Activated naive CD8-positive, alpha-beta T cell treated with anti-CD3 and anti-CD28 coated beads, Interleukin-2, amount 50 U/mL, for 24 hours (primary cell): ENCODE measurements around the gene SGIP1.
"Not testable (repeated sequence)": the region's sequence is repeated elsewhere in the genome, so short reads cannot be mapped to it uniquely, and the experiment has no call there.

Experiments used
- ATAC-seq: fragments of 150-1000 bp; cut with Tn5 transposase; one replicate; pipeline ENCODE4 v1.10.0; 2021
- DNase-seq: peaks from one replicate; pipeline ENCODE4 v3.0.0; 2021
- H3K27ac Mint-ChIP-seq: one replicate; pipeline ENCODE4 v1.8.0; 2021; ENCODE audit warnings: mild to moderate bottlenecking, mixed read lengths
- H3K27me3 Mint-ChIP-seq: one replicate; pipeline ENCODE4 v1.8.0; 2021; ENCODE audit warnings: mixed read lengths
- H3K36me3 Mint-ChIP-seq: one replicate; pipeline ENCODE4 v1.8.0; 2021; ENCODE audit warnings: low read depth, mixed read lengths
- H3K4me1 Mint-ChIP-seq: one replicate; pipeline ENCODE4 v1.8.0; 2021; ENCODE audit warnings: mixed read lengths
- H3K4me3 Mint-ChIP-seq: one replicate; pipeline ENCODE4 v1.8.0; 2021; ENCODE audit warnings: mild to moderate bottlenecking, moderate library complexity, mixed read lengths
- H3K9me3 Mint-ChIP-seq: one replicate; pipeline ENCODE4 v1.8.0; 2021; ENCODE audit warnings: mixed read lengths

SGIP1 gene

DNA sequence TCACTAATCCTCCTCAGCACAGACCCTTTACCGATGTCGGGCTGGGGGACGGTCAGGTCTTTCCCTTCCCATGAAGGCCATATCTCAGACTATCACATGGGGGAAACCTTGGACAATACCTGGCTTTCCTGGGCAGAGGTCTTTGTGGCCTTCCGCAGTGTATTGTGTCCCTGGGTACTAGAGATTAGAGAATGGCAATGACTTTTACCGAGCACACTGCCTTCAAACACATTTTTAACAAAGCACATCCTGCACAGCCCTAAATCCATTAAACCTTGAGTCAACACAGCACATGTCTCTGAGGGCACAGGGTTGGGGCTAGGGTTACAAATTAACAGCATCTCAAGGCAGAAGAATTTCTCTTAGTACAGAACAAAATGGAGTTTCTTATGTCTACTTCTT lies 58.2 kb downstream of the SGIP1 start:
- not testable (repeated sequence) for DNase-seq, H3K27me3 Mint-ChIP-seq, ATAC-seq, H3K4me3 Mint-ChIP-seq, H3K36me3 Mint-ChIP-seq, H3K27ac Mint-ChIP-seq, H3K4me1 Mint-ChIP-seq, H3K9me3 Mint-ChIP-seq

GRCh38 chr1:66596191-66596590 lies 62.2 kb downstream of the SGIP1 start:
- DNase-seq (peak; percentile 6), ATAC-seq (peak; percentile 71)
- H3K4me3 Mint-ChIP-seq: no peak overlapping the region
- H3K27ac Mint-ChIP-seq: no peak overlapping the region
- H3K36me3 Mint-ChIP-seq: no peaks in the 10 kb centered on the region
- peaks cover 6% of the 10 kb centered on the region for H3K4me1 Mint-ChIP-seq
- no peaks in the 10 kb centered on the region for H3K27me3 Mint-ChIP-seq
- peaks cover 4% of the 10 kb centered on the region for H3K9me3 Mint-ChIP-seq

GRCh38 chr1:66597500-66597899 lies 63.5 kb downstream of the SGIP1 start:
- no peak for DNase-seq
- no peak for ATAC-seq
- H3K4me1 Mint-ChIP-seq: peaks cover 6% of the 10 kb centered on the region
- no peak overlapping the region for H3K27ac Mint-ChIP-seq
- H3K27me3 Mint-ChIP-seq: no peaks in the 10 kb centered on the region
- no peaks in the 10 kb centered on the region for H3K36me3 Mint-ChIP-seq
- H3K9me3 Mint-ChIP-seq: peaks cover 4% of the 10 kb centered on the region
- no peak overlapping the region for H3K4me3 Mint-ChIP-seq

GRCh38 chr1:66598670-66599069 lies 64.7 kb downstream of the SGIP1 start:
- Mint-ChIP-seq H3K36me3 (no peaks in the 10 kb centered on the region), H3K27me3 (no peaks in the 10 kb centered on the region), H3K27ac (no peak overlapping the region), H3K9me3 (peaks cover 4% of the 10 kb centered on the region), H3K4me3 (no peak overlapping the region), H3K4me1 (peaks cover 6% of the 10 kb centered on the region)
- no peak for ATAC-seq
- no peak for DNase-seq

- no peaks in the 10 kb centered on the region for H3K36me3 Mint-ChIP-seq
- H3K4me3 Mint-ChIP-seq: no peak overlapping the region
- ATAC-seq (no peak), DNase-seq (no peak)
- peaks cover 6% of the 10 kb centered on the region for H3K4me1 Mint-ChIP-seq
- H3K9me3 Mint-ChIP-seq: peaks cover 4% of the 10 kb centered on the region
- no peaks in the 10 kb centered on the region for H3K27me3 Mint-ChIP-seq
- no peak overlapping the region for H3K27ac Mint-ChIP-seq
Measured at GRCh38 chr1:66599346-66599745, 65.4 kb downstream of the SGIP1 start.

- Mint-ChIP-seq H3K9me3 (peaks cover 4% of the 10 kb centered on the region), H3K36me3 (no peaks in the 10 kb centered on the region), H3K27ac (no peak overlapping the region), H3K27me3 (no peaks in the 10 kb centered on the region), H3K4me1 (peaks cover 6% of the 10 kb centered on the region), H3K4me3 (no peak overlapping the region)
- DNase-seq: no peak
- no peak for ATAC-seq
Measured at GRCh38 chr1:66599899-66600737, 66.2 kb downstream of the SGIP1 start.

- no peaks in the 10 kb centered on the region for H3K4me1 Mint-ChIP-seq
- no peak for DNase-seq
- H3K27ac Mint-ChIP-seq: no peak overlapping the region
- no peak overlapping the region for H3K4me3 Mint-ChIP-seq
- no peaks in the 10 kb centered on the region for H3K9me3 Mint-ChIP-seq
- ATAC-seq: no peak
- H3K36me3 Mint-ChIP-seq: no peaks in the 10 kb centered on the region
- no peaks in the 10 kb centered on the region for H3K27me3 Mint-ChIP-seq
Measured at GRCh38 chr1:66605419-66605997, 71.6 kb downstream of the SGIP1 start.

DNA sequence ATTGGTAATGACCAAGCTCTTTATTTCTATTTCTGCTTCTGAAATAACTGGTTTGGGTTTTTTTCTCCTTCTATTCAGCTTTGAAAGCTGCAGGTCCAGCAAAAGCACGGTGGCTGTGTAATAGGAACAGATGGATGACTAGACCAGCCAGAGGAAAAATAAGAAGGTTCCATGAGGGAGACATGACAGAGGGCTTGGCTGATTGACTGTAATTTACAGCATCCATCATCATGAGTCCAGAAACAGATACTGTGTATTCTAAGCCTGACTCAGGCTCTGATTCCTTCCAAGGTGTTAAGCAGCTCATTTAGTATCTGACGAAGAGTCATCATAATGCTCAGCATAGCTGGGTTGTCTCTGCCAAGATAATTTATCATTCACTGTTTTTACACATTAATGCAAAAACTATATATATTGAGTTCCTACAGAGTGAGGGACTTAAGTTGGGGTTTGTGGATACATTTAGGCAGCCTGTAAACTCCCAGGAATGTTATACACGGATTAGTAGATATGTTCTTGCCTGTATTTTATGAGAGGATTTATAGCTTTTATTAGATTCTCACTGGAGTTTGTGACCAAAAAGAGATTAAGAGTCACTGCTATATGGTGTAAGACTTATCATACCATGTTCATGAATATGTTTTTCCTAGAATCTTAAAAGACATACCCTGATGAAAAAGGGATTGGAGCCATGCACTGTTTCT lies 72.6 kb downstream of the SGIP1 start:
- ATAC-seq (no peak), DNase-seq (no peak)
- Mint-ChIP-seq H3K9me3 (no peaks in the 10 kb centered on the region), H3K36me3 (no peaks in the 10 kb centered on the region), H3K27ac (no peak overlapping the region), H3K27me3 (peaks cover 5% of the 10 kb centered on the region), H3K4me3 (no peak overlapping the region), H3K4me1 (no peaks in the 10 kb centered on the region)

DNA sequence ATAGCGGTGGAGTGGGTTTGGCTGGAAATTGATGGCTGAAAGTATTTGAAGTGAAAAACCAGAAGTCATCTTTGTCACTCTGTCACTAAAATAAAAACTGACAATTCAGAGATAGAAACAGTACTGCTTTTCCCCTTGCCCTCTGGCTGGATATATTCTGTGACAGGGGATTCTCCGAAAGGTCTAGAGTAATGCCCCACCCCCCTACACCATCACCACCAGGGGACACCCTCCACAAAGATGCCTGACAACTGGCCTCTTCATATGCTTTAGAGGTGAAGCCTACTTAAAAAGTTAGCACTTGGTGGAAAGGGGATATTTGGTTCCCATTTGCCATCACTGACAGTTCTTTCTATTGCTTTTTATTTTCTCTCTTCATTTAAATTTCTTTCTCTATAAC lies 73.5 kb downstream of the SGIP1 start:
- H3K27me3 Mint-ChIP-seq: peaks cover 6% of the 10 kb centered on the region
- no peak overlapping the region for H3K27ac Mint-ChIP-seq
- no peaks in the 10 kb centered on the region for H3K4me1 Mint-ChIP-seq
- no peaks in the 10 kb centered on the region for H3K36me3 Mint-ChIP-seq
- H3K9me3 Mint-ChIP-seq: no peaks in the 10 kb centered on the region
- ATAC-seq (no peak), DNase-seq (no peak)
- no peak overlapping the region for H3K4me3 Mint-ChIP-seq

DNA sequence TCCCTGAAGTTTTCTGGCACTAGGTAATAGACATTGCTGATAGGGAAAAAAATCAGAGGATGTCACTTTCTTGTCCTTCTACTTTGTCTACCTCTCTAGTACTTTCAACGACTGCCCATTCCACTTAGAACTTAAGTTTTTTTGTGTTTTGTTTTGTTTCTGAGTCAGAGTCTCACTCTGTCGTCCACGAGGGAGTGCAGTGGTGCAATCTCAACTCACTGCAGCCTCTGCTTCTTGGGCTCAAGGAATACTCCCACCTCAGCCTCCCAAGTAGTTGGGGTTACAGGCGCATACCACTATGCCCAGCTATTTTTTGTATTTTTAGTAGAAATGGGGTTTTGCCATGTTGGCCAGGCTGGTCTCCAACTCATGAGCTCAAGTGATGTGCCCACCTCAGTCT lies 79.2 kb downstream of the SGIP1 start:
- H3K4me3 Mint-ChIP-seq: no peak overlapping the region
- no peak for DNase-seq
- H3K27ac Mint-ChIP-seq: no peak overlapping the region
- peaks cover 14% of the 10 kb centered on the region for H3K27me3 Mint-ChIP-seq
- H3K36me3 Mint-ChIP-seq: no peaks in the 10 kb centered on the region
- no peaks in the 10 kb centered on the region for H3K4me1 Mint-ChIP-seq
- ATAC-seq: no peak
- no peaks in the 10 kb centered on the region for H3K9me3 Mint-ChIP-seq

GRCh38 chr1:66617362-66618184 lies 83.6 kb downstream of the SGIP1 start:
- DNase-seq (no peak), ATAC-seq (no peak)
- Mint-ChIP-seq H3K27ac (no peak overlapping the region), H3K4me1 (no peaks in the 10 kb centered on the region), H3K4me3 (no peak overlapping the region), H3K27me3 (peaks cover 11% of the 10 kb centered on the region), H3K36me3 (no peaks in the 10 kb centered on the region), H3K9me3 (no peaks in the 10 kb centered on the region)

GRCh38 chr1:66618390-66618789 lies 84.4 kb downstream of the SGIP1 start:
- ATAC-seq (peak; percentile 28), DNase-seq (no peak)
- Mint-ChIP-seq H3K27ac (no peak overlapping the region), H3K4me3 (no peak overlapping the region), H3K4me1 (no peaks in the 10 kb centered on the region), H3K36me3 (no peaks in the 10 kb centered on the region), H3K9me3 (no peaks in the 10 kb centered on the region), H3K27me3 (peaks cover 11% of the 10 kb centered on the region)

DNA sequence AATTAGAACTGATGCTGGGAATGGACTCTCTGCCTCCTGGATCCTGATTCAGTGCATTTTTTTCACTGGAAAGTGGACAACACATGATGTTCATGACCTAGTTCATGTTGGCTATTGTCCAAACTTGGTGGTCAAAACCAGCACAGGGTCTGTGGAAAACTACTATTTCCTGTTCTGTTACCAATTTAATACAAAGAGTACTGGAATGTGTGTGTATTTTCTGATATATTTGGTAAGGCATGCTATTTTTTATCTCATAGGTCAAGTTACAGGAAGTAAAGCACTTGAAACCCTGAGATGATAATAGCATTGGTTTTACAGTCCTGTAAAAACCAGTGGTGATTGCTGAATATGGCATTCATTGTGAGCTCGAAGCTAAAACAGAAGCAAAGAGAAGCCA lies 89.9 kb downstream of the SGIP1 start:
- Mint-ChIP-seq H3K9me3 (no peaks in the 10 kb centered on the region), H3K27me3 (peaks cover 8% of the 10 kb centered on the region), H3K27ac (peak overlapping the region; percentile 15), H3K4me1 (peaks cover 12% of the 10 kb centered on the region), H3K36me3 (no peaks in the 10 kb centered on the region), H3K4me3 (no peak overlapping the region)
- no peak for DNase-seq
- ATAC-seq: no peak

DNA sequence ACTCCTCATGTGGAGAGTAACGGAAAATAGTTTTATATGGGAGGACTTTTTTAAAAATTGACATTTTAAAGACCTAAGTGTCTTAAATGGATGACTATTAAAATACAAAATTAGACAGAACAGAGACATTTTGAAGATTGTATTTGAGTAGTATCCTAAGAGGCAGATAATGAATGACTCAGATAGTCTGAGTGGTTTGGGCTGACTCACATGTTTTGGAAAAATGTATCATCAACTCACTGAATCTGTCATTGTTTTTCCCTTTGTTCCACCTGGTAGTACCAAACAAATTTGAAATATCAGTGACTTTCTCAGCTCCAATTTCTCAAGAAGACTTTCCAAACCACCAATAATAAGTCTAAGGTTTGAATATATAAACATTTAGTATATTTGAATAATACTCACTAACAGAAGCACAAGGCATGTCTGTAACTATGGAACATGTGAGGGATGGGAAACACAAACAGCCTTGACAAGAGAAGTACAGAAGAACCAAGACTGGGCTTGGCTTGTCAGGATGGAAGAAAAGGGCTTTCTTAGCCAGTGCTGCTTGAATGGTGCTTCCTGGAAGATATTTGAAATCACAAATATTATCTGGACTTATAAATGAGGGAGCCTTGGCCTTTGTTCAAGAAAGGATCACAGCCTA lies 90.6 kb downstream of the SGIP1 start:
- Mint-ChIP-seq H3K9me3 (no peaks in the 10 kb centered on the region), H3K36me3 (no peaks in the 10 kb centered on the region), H3K4me1 (peaks cover 12% of the 10 kb centered on the region), H3K27ac (peak overlapping the region; percentile 52), H3K27me3 (peaks cover 5% of the 10 kb centered on the region), H3K4me3 (no peak overlapping the region)
- ATAC-seq (peak; percentile 82), DNase-seq (no peak)
